NK-92 (cell line): ENCODE results near the gene APC2.
"Not testable (repeated sequence)": the region's sequence is repeated elsewhere in the genome, so short reads cannot be mapped to it uniquely, and the experiment has no call there.

ENCODE experiments used
- DNase-seq: peaks from one replicate; lab custom pipeline; 2025; ENCODE audit not compliant: unreplicated experiment; lab: John Stamatoyannopoulos, UW

The APC2 gene

GRCh38 chr19:1509602-1510441 lies 59.9 kb downstream of the APC2 start:
- DNase-seq, result no peak

GRCh38 chr19:1510442-1510806 lies 60.5 kb downstream of the APC2 start:
- DNase-seq, result no peak

DNA sequence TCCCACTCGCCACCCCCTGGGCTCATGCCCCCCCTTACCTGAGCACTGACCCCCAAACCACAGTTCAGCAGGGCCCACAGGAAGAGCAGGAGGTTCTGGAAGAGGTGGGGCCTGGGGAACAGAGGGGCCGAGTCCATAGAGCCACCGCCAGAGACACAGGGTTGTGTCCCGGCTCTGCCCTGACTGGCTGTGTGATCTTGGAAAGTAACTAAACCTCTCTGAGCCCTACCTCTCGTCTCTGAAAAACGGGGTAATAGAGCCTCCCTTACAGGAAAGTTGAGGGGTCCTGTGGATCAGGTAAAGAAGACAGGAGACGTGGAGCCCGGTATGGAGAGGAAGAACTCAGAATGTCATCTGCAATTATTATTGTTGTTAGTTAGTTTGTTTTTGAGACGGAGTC lies 60.9 kb downstream of the APC2 start:
- no peak for DNase-seq

- no peak for DNase-seq
Observed at GRCh38 chr19:1511318-1512317, 61.7 kb downstream of the APC2 start.

DNA sequence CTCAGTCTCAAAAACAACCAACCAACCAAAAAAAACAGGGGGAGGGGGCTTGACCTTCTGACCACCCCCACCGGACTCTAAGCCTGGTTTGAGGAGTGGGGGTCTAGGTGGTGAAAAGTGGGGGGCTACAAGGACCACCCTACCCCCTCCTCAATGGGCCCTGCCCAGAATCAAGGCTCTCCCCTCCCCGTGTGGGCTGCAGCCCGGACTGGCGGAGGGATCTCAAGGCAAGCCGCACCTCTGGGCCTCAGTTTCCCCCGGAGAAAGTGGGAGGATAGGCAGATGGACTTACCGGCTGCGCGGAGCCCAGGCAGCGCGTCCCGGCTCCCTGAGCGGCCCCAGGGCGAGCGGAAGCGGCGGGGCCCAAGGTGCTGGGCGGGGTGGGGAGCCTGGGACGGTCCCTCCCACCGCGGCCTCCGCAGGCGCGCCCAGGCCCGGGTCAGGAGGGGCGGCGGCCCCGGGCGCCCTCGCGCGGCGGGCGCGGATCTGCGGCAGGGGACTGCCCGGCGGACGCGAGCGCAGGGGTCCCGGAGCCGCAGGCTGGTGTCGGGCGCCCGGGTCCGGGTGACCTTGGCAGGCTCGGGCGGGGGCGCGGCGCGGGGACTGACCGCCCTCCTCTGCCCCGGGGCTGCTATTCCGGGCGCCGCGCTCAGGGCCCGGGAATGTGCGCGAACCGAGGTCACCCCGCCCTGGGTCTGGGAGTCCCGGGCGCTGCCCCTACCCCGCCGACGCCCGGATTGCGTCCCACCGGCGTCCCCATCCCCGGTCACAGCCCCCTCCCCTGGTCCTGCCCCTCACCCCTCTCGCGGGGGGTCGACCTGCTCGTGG lies 63.0 kb downstream of the APC2 start, which contains the start of gene ADAMTSL5:
Gene ADAMTSL5, minus strand, starts transcription at position 349 of the 828 bp plus-strand sequence. CDS start 2,076 bp downstream, outside the sequence.
- DNase-seq, result no peak

DNA sequence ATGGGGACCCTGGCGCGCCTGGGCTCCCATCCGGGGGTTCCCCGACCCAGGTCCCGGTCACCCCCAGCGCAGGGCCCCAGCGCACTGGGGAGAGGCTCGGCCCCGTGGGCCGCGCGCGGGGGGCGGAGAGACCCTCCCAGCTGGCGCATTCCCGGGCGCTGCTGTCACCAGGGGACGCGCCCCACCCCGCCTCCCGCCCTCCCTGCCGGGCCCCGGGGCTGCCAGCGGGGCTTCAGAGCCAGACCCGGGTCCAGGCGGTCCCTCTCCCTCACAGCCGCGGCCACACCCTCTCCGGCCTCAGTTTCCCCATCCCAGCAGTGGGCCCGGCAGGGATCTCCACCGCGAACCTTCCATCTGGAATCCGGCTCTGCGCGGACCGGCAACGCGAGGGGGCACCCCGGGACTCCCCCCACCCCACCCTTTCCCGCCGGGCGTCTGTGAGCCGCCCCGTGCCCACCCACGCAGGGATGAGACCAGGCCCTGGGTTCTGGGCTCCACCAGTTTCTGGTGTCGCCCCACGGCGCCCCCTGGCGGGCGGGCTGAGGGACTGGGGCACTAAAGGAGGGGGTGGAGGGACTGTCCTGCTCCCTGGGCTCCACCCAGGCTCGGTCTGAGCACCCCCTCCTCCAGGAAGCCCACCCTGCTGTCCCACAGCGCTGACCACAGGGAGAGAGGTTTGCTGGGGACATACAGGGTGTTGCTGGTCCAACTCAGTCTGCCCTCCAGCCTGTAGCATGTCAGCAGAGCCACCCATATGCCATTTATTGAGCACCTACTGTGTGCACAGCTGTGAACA lies 63.8 kb downstream of the APC2 start:
- DNase-seq, result no peak

DNA sequence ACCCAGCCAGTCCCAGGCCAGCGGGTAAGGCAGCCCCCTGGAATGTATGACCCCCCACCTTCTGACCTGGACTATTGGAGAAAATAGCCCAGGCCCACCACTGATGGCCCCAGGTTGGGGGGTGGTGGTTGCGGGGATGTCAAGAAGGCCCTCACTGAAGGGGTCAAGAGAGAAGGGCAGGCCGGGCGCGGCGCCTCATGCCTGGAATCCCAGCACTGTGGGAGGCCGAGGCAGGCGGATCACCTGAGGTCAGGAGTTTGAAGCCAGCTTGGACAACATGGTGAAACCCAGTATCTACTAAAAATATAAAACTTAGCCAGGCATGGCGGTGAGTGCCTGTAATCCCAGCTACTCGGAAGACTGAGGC lies 64.4 kb downstream of the APC2 start:
- DNase-seq, result no peak

DNA sequence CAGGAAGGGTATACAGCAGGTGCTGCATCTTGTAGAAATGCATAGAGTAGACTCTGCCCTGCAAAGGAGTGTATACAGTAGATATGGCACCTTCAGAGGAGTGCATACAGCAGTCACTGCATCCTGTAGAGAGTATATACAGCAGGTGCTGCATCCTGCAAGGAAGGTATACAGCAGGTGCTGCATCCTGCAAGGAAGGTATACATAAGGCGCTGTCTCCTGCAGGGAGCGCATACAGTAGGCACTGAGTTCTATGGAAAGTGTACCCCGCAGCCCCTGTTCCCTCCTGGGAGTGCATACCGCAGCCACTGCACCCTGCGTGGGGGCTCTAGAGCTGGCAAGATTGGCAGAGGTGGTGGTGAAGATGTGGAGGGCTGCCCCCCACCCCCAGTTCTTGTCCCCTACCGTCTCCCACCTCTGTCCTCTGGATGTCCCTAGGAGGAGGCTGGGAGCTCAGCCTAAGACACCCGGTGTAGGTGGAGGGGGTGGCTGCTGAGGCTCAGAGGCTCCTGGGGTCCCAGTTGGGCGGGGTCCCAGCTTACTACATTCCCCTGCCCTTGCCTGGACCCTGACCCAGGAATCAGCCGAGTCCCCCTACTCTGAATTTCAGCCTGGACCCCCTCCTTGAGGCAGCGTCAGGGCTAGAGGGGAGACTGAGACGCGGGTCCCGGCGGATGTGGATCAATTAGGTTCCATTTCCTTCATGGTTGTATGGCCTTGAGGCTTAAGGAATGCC lies 65.2 kb downstream of the APC2 start:
- DNase-seq, result no peak

- DNase-seq, result no peak
Observed at GRCh38 chr19:1516395-1516753, 66.5 kb downstream of the APC2 start.

GRCh38 chr19:1518471-1518870 lies 68.5 kb downstream of the APC2 start:
- no peak for DNase-seq

- DNase-seq, result not testable (repeated sequence)
Observed at GRCh38 chr19:1519802-1520201, 69.9 kb downstream of the APC2 start.

DNA sequence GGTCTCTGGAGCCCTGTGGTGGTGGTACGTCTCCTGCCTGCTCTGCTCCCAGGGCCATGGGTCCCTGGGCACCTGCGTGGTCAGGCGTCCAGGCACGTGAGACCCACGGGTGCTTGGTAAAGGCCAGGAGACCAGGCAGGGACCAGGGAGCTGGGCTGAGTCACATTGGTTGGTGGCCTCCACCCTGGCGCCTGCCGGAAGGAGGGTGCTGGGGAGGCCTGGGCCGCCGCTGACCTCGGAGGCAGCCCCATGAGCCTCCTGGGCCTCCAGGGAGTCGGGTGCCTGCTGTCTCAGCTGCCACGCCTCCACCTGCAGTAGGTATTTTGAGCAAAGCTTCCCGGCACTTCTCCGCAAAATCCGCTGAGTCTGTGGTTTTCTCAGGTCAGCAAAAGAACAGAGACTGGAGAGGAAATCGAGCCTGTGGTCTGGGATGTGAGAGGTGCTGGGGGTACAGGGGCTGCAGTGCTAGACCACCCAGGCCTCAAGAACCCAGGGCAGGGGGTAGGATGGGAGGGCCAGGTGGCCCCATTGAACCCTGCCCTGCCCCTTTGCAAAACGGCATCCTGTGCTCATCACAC lies 70.4 kb downstream of the APC2 start:
- no peak for DNase-seq

DNA sequence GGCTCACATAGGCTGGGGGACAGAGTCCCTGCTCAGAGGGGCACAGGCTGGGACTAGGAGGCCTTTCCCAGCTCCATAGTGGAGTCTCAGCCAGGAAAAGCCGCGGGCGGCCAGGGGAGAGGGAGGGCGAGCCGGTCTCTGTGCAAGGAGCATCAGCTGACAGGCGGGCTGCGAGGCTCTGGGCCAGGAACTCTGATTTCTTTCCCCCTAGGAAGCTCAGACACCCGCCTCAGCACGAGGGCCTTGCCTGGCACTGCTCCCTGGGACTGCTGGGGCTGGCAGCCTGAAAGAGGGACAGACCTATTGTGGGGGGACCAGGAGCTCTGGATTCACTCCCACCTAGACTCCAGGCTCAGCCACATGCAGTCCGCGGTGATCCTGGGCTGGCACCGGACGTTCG lies 71.7 kb downstream of the APC2 start:
- DNase-seq, result no peak

DNA sequence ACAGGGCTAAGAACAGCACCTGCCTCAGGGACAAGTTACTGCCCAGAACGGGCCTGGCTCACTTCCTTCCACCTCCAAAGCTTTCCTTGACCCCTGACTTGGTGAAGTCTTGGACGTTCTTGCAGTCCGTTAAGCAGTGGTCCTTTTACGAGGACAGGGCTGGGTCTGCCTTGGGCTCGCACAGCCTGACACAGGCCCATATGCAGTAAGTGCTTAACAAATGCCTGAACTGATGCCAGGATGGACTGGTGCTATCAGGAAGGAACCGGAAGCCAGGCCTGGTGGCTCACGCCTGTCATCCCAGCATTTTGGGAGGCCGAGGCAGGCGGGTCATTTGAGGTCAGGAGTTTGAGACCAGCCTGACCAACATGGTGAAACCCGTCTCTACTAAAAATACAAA lies 72.1 kb downstream of the APC2 start:
- DNase-seq, result no peak

DNA sequence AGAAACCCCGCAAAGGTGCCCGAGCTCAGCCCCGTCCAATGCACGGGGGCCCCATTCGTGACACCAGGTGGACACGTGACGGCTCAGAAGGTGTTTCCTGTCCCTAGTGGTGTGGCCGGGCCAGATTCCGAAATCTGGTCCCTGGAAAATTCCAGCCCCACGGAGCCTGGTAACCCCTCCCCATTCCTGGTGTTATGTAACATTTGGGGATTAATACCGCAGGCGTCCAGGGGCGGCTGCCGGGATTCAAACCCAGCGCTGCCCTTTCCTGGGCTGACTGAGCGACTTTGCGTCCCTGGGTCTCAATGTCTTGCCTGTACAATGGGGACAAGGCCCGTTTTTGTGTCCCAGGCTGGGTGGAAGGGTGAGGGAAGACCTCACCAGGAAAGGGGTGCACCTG lies 72.9 kb downstream of the APC2 start:
- no peak for DNase-seq
